ENCODE results near the gene ARRB2.

ARRB2 gene

GRCh38 chr17:4766723-4767122, 56.3 kb downstream of the ARRB2 start:
- no peak for FAIRE-seq

GRCh38 chr17:4768298-4768697, 57.9 kb downstream of the ARRB2 start:
- no peak for FAIRE-seq

- no peak for FAIRE-seq
Measured at GRCh38 chr17:4769628-4770027, 59.2 kb downstream of the ARRB2 start.
